Measurements from ENCODE around the gene NKAIN2. TPM values are rescaled to one million over a fixed set of nuclear protein-coding genes. Genes with fewer than 3 reads are reported as not detected.

NKAIN2 gene
- polyA plus RNA-seq, 2 donors = 0.02 TPM; not detected in 1

DNA sequence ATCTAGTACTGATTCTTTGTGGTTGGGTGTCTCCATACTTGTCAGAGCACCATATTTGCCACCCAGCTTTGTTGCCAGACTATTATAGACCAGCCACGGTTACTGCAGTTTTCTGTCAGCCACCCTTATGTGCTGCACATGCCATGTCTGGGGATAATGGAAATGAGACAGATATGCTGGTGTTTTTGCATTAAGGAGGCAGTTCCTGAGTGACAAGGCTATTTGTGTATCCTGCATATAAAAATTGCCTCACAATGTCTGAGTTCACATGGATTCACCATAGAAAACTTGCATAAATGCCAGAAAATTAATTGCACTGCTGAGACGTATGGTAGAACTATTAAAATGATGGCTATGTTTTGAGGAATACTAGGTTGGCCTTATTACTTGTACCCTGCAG is 51.8 kb downstream of the NKAIN2 start:
- Histone ChIP-seq H3K4me3 (ENCODE audit: low read depth in 1 of 2, low read length in 2 of 2) (no peak overlapping the region), H3K36me3 (ENCODE audit: control insufficient read depth in 2 of 2, insufficient read depth in 2 of 2, low read length in 1 of 2) (no peaks in the 10 kb centered on the region), H3K9me3 (ENCODE audit: control insufficient read depth in 2 of 2, insufficient read depth in 1 of 2, low read depth in 1 of 2, low read length in 1 of 2) (no peaks in the 10 kb centered on the region), H3K27ac (ENCODE audit: low read depth in 2 of 2, low read length in 1 of 2) (no peak overlapping the region), H3K27me3 (ENCODE audit: control insufficient read depth in 1 of 2, insufficient read depth in 2 of 2, low read length in 2 of 2) (no peaks in the 10 kb centered on the region), H3K4me1 (ENCODE audit: control insufficient read depth in 2 of 2, insufficient read depth in 2 of 2, low read length in 1 of 2) (no peaks in the 10 kb centered on the region)
- WGBS, 2 donors = 54 to 63% methylated on average over 2 of the region's 2 CpGs

DNA sequence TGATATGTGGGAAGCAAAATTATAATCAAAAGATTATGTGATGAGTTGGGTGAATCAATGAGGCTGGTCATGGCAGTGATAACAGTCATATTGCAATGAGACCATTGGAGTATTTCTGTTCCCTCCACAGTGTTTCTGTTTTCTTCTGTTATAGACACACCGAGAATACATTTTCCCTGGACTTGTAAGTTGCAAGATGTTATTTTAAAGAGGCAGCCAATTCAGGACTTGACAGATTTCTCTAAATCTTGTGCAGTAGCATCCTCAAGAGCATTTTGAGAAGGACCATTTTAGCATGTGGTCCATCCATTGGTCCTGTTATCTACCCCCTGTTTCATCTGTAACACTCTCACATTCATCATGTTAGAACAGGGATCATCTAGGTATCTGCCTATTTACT is 55.6 kb downstream of the NKAIN2 start:
- WGBS, 2 donors = 88 to 96% methylated on average over 1 of the region's 1 CpG
- no peaks in the 10 kb centered on the region for H3K27me3 ChIP-seq (ENCODE audit: control insufficient read depth in 1 of 2, insufficient read depth in 2 of 2, low read length in 2 of 2)
- H3K4me3 ChIP-seq (ENCODE audit: low read depth in 1 of 2, low read length in 2 of 2) = no peak overlapping the region
- no peaks in the 10 kb centered on the region for H3K9me3 ChIP-seq (ENCODE audit: control insufficient read depth in 2 of 2, insufficient read depth in 1 of 2, low read depth in 1 of 2, low read length in 1 of 2)
- H3K36me3 ChIP-seq (ENCODE audit: control insufficient read depth in 2 of 2, insufficient read depth in 2 of 2, low read length in 1 of 2) = no peaks in the 10 kb centered on the region
- H3K4me1 ChIP-seq (ENCODE audit: control insufficient read depth in 2 of 2, insufficient read depth in 2 of 2, low read length in 1 of 2) = no peaks in the 10 kb centered on the region
- H3K27ac ChIP-seq (ENCODE audit: low read depth in 2 of 2, low read length in 1 of 2) = no peak overlapping the region

DNA sequence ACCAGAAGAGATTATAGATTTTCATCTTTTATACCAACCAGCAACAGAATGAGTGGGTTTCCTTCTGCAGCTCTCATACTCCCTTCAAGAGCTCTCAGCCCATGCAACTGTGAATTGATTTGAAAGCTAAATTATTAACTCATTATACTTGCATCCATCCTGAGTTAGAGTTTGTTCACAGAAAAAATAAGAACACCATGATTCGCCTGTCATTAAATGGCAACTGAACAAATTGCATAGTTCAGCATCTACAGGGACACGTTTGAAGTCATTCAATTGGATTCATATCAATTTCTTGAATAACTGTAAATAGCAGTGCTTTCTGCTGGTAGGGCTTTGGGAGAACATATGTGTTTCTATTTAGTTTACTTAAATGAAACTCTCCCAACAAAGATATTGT is 65.7 kb downstream of the NKAIN2 start:
- no peaks in the 10 kb centered on the region for H3K4me1 ChIP-seq (ENCODE audit: control insufficient read depth in 2 of 2, insufficient read depth in 2 of 2, low read length in 1 of 2)
- H3K27ac ChIP-seq (ENCODE audit: low read depth in 2 of 2, low read length in 1 of 2) = no peak overlapping the region
- no peaks in the 10 kb centered on the region for H3K36me3 ChIP-seq (ENCODE audit: control insufficient read depth in 2 of 2, insufficient read depth in 2 of 2, low read length in 1 of 2)
- no peaks in the 10 kb centered on the region for H3K9me3 ChIP-seq (ENCODE audit: control insufficient read depth in 2 of 2, insufficient read depth in 1 of 2, low read depth in 1 of 2, low read length in 1 of 2)
- H3K4me3 ChIP-seq (ENCODE audit: low read depth in 1 of 2, low read length in 2 of 2) = no peak overlapping the region
- 48 to 57% methylated on average over 2 of the region's 2 CpGs for WGBS, 2 donors
- H3K27me3 ChIP-seq (ENCODE audit: control insufficient read depth in 1 of 2, insufficient read depth in 2 of 2, low read length in 2 of 2) = no peaks in the 10 kb centered on the region

DNA sequence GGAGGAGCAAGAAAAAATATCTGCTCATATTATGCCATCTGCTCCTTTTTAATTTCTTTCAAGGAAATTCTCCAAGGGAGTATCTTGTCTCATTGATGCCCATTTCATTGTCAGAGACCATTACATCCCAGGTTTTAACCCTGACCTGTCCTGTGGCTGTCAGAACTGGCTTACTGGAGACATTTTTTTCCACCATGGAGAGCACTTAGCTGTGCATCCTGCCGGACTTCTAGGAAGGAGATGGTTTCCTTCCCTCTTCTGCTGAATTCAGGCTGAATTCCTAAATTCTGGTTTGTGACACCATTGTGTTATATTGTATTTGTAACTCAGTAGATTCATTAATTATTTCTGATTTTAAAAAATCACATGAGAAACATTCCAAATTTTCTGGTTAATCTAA is 70.3 kb downstream of the NKAIN2 start:
- no peaks in the 10 kb centered on the region for H3K36me3 ChIP-seq (ENCODE audit: control insufficient read depth in 2 of 2, insufficient read depth in 2 of 2, low read length in 1 of 2)
- H3K27ac ChIP-seq (ENCODE audit: low read depth in 2 of 2, low read length in 1 of 2) = no peak overlapping the region
- no peak overlapping the region for H3K4me3 ChIP-seq (ENCODE audit: low read depth in 1 of 2, low read length in 2 of 2)
- H3K4me1 ChIP-seq (ENCODE audit: control insufficient read depth in 2 of 2, insufficient read depth in 2 of 2, low read length in 1 of 2) = no peaks in the 10 kb centered on the region
- whole genome bisulfite sequencing, 2 donors = 52 to 72% methylated on average over 1 of the region's 1 CpG
- H3K9me3 ChIP-seq (ENCODE audit: control insufficient read depth in 2 of 2, insufficient read depth in 1 of 2, low read depth in 1 of 2, low read length in 1 of 2) = no peaks in the 10 kb centered on the region
- H3K27me3 ChIP-seq (ENCODE audit: control insufficient read depth in 1 of 2, insufficient read depth in 2 of 2, low read length in 2 of 2) = no peaks in the 10 kb centered on the region

DNA sequence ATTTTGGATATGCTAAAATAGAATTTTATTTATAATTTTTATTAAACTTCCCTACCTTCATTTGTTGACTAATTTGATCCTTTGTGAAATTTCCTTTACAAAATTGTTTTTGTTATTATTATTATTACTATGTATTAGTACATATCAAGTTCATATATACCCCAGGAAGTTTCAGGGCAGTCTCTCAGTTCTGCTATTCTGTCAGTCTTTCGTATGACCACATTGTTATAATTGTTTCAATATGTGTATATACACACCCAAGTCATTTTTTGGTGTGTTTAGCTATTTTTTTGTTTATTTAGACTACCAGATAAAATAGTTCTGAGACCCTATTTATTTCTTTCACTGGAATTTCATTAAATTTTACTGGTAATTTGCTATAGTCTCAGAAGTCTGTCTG is 72.1 kb downstream of the NKAIN2 start:
- no peaks in the 10 kb centered on the region for H3K4me1 ChIP-seq (ENCODE audit: control insufficient read depth in 2 of 2, insufficient read depth in 2 of 2, low read length in 1 of 2)
- 67 to 78% methylated on average over 1 of the region's 1 CpG for WGBS, 2 donors

DNA sequence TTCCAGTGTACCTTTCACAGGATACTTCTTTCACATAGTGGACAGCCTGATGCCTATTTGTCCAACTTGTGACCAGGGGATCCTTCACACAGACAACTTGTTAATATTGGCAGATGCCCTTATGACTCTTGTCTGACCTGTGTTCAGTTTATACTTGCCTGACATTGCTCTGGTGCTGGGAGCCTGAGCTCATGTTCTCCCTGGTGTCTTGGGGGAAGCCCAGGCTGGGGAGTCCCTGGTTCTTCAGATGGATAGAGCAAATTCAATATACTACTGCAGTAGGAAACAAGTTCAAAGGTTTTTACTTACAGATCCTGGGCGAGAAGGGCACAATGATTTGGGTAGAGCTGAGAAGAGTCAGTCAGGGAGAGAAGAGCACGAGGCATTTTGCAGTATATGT is 76.1 kb downstream of the NKAIN2 start:
- WGBS, 2 donors = 72 to 77% methylated on average over 2 of the region's 2 CpGs
- no peaks in the 10 kb centered on the region for H3K27me3 ChIP-seq (ENCODE audit: control insufficient read depth in 1 of 2, insufficient read depth in 2 of 2, low read length in 2 of 2)
- H3K36me3 ChIP-seq (ENCODE audit: control insufficient read depth in 2 of 2, insufficient read depth in 2 of 2, low read length in 1 of 2) = no peaks in the 10 kb centered on the region
- H3K27ac ChIP-seq (ENCODE audit: low read depth in 2 of 2, low read length in 1 of 2) = no peak overlapping the region
- no peaks in the 10 kb centered on the region for H3K4me1 ChIP-seq (ENCODE audit: control insufficient read depth in 2 of 2, insufficient read depth in 2 of 2, low read length in 1 of 2)
- H3K9me3 ChIP-seq (ENCODE audit: control insufficient read depth in 2 of 2, insufficient read depth in 1 of 2, low read depth in 1 of 2, low read length in 1 of 2) = no peaks in the 10 kb centered on the region
- H3K4me3 ChIP-seq (ENCODE audit: low read depth in 1 of 2, low read length in 2 of 2) = no peak overlapping the region

More for the DNA sequence above, 72.1 kb downstream of the NKAIN2 start:
- no peaks in the 10 kb centered on the region for H3K9me3 ChIP-seq (ENCODE audit: control insufficient read depth in 2 of 2, insufficient read depth in 1 of 2, low read depth in 1 of 2, low read length in 1 of 2)
- no peaks in the 10 kb centered on the region for H3K36me3 ChIP-seq (ENCODE audit: control insufficient read depth in 2 of 2, insufficient read depth in 2 of 2, low read length in 1 of 2)
- no peak overlapping the region for H3K27ac ChIP-seq (ENCODE audit: low read depth in 2 of 2, low read length in 1 of 2)
- no peaks in the 10 kb centered on the region for H3K27me3 ChIP-seq (ENCODE audit: control insufficient read depth in 1 of 2, insufficient read depth in 2 of 2, low read length in 2 of 2)
- no peak overlapping the region for H3K4me3 ChIP-seq (ENCODE audit: low read depth in 1 of 2, low read length in 2 of 2)

DNA sequence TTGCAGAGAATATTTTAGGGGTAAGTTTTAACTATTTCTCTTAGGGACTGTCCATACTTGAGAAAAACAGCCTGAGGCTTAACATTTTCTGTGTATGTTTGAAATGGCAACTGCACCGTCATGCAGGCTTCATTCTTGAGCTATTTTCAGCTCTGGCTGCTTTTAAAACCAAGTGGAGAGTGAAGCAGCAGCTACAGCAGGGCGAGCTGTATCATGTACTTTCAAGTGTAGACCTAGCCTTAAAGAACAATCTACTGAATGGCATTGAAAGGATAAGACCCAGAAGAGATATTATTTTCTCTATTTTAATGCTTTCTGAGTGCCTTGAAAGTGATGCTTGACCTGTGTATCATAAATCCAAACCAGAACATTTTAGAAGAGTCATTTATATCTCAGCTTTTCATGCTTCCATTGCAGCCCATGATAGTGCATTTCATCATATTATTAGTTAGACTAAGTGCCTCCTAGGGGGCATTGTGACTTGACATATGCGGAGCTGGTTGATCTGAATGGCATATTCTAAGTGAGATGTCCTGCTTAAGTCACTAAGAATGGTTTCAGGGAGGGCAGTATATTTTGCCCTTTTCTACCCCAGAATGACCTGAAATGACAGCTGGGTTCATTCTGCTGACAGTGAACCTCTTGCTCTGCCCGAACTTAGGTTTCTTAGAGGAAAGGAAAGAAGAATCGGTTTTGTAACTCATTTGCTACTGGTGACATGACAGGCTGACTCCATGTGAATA is 85.3 kb downstream of the NKAIN2 start:
- Histone ChIP-seq H3K27ac (ENCODE audit: low read depth in 2 of 2, low read length in 1 of 2) (no peak overlapping the region), H3K4me3 (ENCODE audit: low read depth in 1 of 2, low read length in 2 of 2) (no peak overlapping the region), H3K27me3 (ENCODE audit: control insufficient read depth in 1 of 2, insufficient read depth in 2 of 2, low read length in 2 of 2) (no peaks in the 10 kb centered on the region), H3K36me3 (ENCODE audit: control insufficient read depth in 2 of 2, insufficient read depth in 2 of 2, low read length in 1 of 2) (no peaks in the 10 kb centered on the region), H3K9me3 (ENCODE audit: control insufficient read depth in 2 of 2, insufficient read depth in 1 of 2, low read depth in 1 of 2, low read length in 1 of 2) (no peaks in the 10 kb centered on the region), H3K4me1 (ENCODE audit: control insufficient read depth in 2 of 2, insufficient read depth in 2 of 2, low read length in 1 of 2) (no peaks in the 10 kb centered on the region)
- 46 to 50% methylated on average over 5 of the region's 5 CpGs for WGBS, 2 donors

DNA sequence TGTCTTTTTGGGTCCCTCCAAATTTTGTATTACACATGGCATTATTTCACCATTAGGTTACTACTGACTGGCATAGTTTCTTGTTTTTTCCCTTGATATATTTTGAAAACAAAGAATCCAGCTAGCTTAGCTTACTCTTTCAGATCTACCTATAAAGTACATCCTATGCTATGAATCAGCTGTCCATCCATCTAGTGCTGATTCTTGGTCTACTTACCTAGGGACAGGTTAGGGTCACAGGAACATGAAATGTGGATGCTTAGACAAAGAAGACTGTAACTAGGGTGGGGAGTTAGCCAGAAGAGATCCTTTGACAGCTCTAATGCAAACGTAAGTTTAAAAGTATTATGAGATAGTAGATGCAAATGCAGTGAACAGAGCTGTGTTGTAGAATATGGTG is 91.7 kb downstream of the NKAIN2 start:
- no peaks in the 10 kb centered on the region for H3K36me3 ChIP-seq (ENCODE audit: control insufficient read depth in 2 of 2, insufficient read depth in 2 of 2, low read length in 1 of 2)
- no peaks in the 10 kb centered on the region for H3K9me3 ChIP-seq (ENCODE audit: control insufficient read depth in 2 of 2, insufficient read depth in 1 of 2, low read depth in 1 of 2, low read length in 1 of 2)
- H3K4me1 ChIP-seq (ENCODE audit: control insufficient read depth in 2 of 2, insufficient read depth in 2 of 2, low read length in 1 of 2) = no peaks in the 10 kb centered on the region
- H3K4me3 ChIP-seq (ENCODE audit: low read depth in 1 of 2, low read length in 2 of 2) = no peak overlapping the region
- no peaks in the 10 kb centered on the region for H3K27me3 ChIP-seq (ENCODE audit: control insufficient read depth in 1 of 2, insufficient read depth in 2 of 2, low read length in 2 of 2)
- H3K27ac ChIP-seq (ENCODE audit: low read depth in 2 of 2, low read length in 1 of 2) = no peak overlapping the region
- 65 to 73% methylated on average over 1 of the region's 1 CpG for WGBS, 2 donors

DNA sequence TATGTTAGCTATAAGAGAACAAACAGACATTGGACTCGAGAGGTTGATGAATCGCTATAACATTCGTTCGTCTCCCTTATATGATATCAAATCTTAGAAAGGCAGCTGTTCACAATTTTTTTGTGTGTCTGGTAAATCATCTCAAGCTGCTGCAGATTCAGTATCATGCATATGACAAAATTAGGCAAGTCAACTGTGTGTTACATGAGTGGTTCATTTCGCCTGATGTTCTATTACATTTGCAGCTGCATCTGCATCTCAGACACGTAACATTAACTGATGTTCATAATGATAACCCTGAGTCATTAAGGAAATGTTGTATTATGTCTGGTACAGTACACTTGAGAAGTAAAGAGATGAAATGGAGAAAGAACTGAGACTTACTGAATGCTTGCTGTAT is 92.1 kb downstream of the NKAIN2 start:
- H3K4me3 ChIP-seq (ENCODE audit: low read depth in 1 of 2, low read length in 2 of 2) = no peak overlapping the region
- no peaks in the 10 kb centered on the region for H3K9me3 ChIP-seq (ENCODE audit: control insufficient read depth in 2 of 2, insufficient read depth in 1 of 2, low read depth in 1 of 2, low read length in 1 of 2)
- H3K4me1 ChIP-seq (ENCODE audit: control insufficient read depth in 2 of 2, insufficient read depth in 2 of 2, low read length in 1 of 2) = no peaks in the 10 kb centered on the region
- WGBS, 2 donors = 85 to 90% methylated on average over 6 of the region's 6 CpGs
- H3K27ac ChIP-seq (ENCODE audit: low read depth in 2 of 2, low read length in 1 of 2) = no peak overlapping the region
- H3K27me3 ChIP-seq (ENCODE audit: control insufficient read depth in 1 of 2, insufficient read depth in 2 of 2, low read length in 2 of 2) = no peaks in the 10 kb centered on the region
- no peaks in the 10 kb centered on the region for H3K36me3 ChIP-seq (ENCODE audit: control insufficient read depth in 2 of 2, insufficient read depth in 2 of 2, low read length in 1 of 2)

DNA sequence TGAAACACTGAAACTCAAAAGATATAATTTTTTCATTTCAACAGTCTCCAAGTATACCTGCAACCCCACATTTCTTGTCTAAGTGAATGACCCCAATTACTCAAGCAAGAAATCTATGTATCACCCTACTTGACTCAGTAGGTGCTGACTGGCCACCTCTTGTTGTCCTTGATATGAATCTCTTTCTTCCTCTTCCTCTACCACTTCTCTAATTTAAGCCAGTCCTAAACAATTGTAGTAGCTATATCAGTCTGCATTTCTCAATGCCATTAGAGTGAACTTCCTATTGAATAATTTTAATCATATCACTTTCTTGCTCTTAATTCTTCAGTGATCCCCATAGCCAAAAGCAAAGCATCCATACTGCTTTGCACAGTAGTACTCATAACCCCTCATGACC is 93.2 kb downstream of the NKAIN2 start:
- H3K27me3 ChIP-seq (ENCODE audit: control insufficient read depth in 1 of 2, insufficient read depth in 2 of 2, low read length in 2 of 2) = no peaks in the 10 kb centered on the region
- H3K27ac ChIP-seq (ENCODE audit: low read depth in 2 of 2, low read length in 1 of 2) = no peak overlapping the region
- H3K4me3 ChIP-seq (ENCODE audit: low read depth in 1 of 2, low read length in 2 of 2) = no peak overlapping the region
- H3K9me3 ChIP-seq (ENCODE audit: control insufficient read depth in 2 of 2, insufficient read depth in 1 of 2, low read depth in 1 of 2, low read length in 1 of 2) = no peaks in the 10 kb centered on the region
- no peaks in the 10 kb centered on the region for H3K4me1 ChIP-seq (ENCODE audit: control insufficient read depth in 2 of 2, insufficient read depth in 2 of 2, low read length in 1 of 2)
- H3K36me3 ChIP-seq (ENCODE audit: control insufficient read depth in 2 of 2, insufficient read depth in 2 of 2, low read length in 1 of 2) = no peaks in the 10 kb centered on the region
